HG02970 (cell line): ENCODE data around the gene MYO3A.

Experiments
- ATAC-seq: cut with Tn5 transposase; IDR thresholded peaks from one replicate; pipeline ENCODE4 v1.9.1; 2021; ENCODE audit warnings: mild to moderate bottlenecking, moderate library complexity, moderate number of reproducible peaks; ENCODE audit not compliant: unreplicated experiment, low FRiP score

MYO3A gene

DNA sequence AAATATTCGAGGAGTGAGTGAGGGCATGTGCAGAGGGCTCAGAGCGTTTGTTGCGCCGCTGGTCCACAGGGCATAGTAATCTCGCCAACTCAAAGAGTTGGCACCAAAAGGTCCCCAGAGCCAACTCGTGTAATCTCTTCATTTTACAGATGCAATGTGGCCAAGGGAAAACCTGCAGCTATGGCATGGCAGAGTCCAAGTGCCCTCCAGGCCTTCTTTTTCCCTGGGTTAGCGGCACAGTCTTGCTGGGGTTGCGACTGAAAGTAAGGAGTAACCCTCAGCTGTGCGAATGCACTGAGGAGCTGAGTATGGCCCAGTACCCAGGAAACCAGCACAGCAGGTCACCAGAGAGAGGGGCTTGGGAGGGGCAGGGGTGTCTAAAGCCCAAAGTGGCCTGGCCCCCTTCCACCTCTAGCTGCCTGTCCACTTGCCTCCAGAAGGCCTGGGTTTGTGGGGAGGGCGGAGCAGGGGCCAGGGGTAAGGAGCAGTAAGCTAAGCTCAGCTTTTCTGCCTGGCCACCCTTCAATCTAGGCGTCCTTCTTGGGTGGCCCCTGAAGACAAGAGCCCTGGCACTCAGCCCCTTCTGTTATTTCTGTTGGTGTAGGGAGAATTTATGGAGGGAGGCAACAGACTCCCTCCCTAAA, 279.2 kb downstream of the MYO3A start:
- no peak for ATAC-seq

DNA sequence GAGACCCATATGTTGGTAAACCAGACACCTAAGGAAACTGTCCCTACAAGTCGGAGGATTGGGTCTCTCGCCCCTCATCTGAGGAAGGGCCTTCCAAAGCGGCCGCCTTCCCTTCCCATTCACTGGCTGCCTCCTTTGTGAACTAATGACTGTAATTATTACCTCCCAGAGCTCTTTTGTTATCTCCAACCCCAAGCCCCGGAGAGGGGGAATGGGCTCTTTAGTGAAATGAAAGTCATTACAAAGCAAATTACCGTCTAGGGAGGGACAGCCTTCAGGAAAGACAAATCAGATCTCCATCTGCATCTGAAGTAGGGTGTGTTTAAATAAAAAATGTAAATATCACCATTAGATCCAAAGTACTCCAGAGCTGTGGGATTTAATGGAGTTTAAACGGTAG, 280.0 kb downstream of the MYO3A start:
- ATAC-seq, result no peak

- no peak for ATAC-seq
These were observed 280.7 kb downstream of the MYO3A start for GRCh38 chr10:26214551-26215395.

- ATAC-seq, result no peak
These were observed 281.4 kb downstream of the MYO3A start for GRCh38 chr10:26215396-26215934.

DNA sequence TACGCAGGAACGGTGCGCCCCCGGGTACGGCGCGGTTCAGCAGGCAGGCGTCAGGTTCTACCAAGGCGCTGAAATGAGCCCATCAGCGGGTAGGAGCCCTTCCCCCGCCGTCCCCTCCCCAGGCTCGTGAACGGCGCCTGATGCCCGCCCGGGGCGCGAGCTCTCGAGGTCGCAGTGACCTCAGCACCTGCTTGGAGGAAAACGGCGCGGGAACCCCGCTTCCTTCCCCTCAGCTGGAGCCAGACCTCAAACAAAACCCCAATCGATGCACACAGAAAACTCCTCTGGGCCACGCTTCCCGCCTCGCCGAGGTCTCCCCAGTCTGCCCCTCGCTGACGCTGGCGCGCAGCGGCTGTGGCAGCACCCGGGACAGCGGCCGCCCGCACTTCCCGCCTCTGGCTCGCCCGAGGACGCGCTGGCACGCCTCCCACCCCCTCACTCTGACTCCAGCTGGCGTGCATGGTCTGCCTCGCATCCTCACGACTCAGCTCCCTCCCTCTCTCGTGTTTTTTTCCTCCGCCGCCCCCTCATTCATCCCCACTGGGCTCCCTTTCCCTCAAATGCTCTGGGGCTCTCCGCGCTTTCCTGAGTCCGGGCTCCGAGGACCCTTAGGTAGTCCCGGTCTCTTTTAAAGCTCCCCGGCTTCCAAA, 282.0 kb downstream of the MYO3A start:
- no peak for ATAC-seq

DNA sequence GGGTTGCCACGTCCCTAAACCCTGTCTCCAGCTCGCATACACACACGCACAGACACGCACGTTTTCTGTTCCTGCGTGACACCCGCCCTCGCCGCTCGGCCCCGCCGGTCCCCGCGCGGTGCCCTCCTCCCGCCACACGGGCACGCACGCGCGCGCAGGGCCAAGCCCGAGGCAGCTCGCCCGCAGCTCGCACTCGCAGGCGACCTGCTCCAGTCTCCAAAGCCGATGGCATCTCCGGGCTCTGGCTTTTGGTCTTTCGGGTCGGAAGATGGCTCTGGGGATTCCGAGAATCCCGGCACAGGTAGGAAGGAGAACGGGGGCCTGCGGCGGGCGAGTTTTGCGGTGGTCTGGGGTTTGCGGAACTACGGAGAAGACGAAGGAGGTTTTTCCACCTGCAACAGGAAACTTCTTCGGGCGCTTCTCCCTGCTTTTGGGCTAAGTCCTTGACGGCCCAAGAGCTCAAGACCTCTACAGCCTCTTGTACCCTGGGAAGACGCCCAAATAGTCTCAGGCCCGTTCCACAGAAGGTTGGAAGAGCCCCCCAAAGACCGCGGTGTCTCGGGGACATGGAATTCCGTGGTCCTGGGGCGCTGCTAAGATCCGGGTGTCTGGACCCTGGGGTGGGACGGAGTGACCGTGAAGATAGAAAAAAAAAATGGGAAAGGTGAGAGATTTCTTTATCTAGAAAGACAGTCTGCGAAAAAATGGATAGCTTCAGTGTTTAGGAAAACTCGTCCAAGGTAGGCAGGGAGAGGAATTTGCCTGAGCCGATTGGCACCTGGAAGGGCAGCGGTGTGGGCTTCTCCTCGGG, 282.8 kb downstream of the MYO3A start, which contains the start of gene GAD2:
GAD2 (plus strand) TSS at position 190 of the 811 bp plus-strand sequence; CDS start at position 226, 36 bp downstream.
- no peak for ATAC-seq

DNA sequence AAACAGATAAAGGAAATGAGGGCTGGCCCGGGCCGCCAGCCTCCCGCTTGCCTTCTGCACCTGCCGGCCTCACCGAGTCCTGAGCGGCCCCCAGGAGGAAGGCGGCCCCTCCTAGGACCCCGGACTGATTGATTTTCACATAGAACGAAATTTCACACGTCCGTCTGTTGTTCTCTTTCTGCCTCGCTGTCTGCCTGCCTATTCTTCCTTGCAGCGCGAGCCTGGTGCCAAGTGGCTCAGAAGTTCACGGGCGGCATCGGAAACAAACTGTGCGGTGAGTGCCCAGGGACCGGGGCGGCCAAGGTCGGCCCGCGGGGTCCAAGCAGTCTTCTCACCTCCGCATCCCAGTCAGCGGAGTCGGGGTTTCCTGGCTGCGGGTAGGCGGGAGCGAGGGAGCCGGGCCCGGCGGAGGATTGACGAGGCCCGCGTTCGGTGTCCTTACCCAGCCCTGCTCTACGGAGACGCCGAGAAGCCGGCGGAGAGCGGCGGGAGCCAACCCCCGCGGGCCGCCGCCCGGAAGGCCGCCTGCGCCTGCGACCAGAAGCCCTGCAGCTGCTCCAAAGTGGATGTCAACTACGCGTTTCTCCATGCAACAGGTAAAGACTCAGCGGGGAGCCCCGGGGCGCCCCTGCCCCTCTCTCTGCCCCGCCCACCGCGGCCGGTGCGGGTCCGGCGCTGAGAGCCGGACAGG, 283.5 kb downstream of the MYO3A start:
- ATAC-seq, result no peak

DNA sequence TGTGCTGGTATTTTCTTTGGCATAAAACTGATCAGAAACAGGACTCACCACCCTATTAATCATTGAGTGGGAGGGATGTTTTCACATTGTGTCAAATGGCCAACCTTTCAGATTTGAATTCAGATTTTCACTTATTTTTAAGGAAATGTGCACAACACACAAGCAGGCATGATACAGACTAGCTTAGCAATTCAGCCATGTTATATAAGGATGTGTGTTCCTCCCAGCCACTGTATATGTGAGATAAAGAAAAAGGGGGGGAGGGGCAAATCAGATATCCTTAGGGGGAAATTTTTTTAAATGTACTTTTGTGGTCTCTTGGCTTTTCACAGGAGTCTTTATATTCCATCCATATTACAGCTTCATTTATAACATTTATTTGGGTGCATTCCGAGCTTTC, 285.6 kb downstream of the MYO3A start:
- no peak for ATAC-seq

DNA sequence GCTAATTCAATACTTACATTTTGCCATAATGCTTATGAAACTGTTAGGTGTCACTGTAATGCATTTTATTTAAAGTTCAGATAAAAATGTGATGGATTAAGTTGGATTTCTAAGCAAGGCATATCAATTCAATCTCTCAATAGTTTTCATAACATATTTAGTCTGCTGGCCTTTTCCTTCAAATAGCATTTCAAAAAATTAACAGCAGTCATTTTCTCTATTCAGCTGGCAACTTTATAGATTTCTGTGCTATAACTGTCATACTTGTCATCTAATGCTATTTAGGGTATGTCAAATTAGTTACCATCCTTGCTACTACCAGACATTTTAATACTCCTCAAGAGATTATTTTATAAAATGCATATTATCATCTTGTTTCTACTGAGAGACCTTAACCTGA, 286.9 kb downstream of the MYO3A start:
- ATAC-seq, result no peak

GRCh38 chr10:26221541-26221940, 287.5 kb downstream of the MYO3A start:
- no peak for ATAC-seq

DNA sequence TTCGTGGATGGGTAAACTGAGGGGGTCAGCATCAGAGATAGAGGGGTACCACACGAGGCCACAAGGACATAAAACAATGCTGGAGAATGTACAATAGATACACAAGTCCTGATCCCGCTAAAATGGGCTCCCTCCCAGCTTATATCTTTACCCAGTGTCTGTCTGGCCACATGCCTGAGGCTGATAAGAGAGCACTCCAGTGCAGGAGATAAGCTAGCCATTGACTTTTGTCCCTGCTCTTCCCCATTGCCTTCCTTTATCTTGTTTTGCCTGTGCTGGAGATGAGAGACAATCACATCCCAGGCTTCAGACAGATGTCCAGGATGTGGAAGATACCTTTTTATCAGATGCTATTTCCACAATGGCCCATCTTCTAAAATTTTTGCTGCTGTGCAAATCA, 288.5 kb downstream of the MYO3A start:
- no peak for ATAC-seq

DNA sequence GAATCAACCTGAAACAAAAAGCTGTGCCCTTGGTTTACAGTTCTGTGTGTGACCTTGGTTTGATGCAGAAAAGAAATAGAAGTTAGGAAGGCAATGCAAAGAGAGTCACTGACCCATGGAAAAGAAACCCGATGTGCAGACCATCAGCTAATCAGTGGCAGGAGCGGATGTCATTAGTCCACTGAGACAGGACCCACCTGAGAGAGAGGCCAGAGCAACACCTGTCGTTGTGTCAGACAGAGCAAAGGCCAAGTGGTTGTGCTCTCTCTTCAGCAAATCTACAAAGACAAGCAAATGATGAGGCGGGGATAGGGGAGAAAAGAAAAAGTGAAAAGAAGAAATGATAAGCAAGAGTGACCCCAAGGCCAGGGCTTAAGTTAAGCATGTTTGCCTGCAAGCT, 291.3 kb downstream of the MYO3A start:
- ATAC-seq, result no peak

- no peak for ATAC-seq
These were observed 293.8 kb downstream of the MYO3A start for GRCh38 chr10:26227786-26228185.

DNA sequence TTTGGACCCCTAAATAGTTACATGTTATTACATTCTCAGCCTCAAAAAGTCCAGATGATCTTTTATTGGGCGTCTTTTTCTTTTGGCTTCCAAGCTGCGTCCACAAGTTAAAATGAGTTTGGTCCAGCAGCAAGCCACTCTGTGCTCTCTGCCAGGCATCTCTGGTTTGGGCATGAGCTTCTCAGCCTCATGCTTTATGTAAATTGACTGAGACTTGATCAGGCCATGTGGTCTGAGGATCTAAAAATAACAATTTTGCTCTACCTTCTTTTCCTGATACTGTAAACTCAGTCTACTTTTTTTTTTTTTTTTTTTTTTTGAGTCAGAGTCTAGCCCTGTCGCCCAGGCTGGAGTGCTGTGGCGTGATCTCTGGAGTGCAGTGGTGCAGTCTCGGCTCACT, 298.1 kb downstream of the MYO3A start:
- no peak for ATAC-seq

GRCh38 chr10:26235761-26236160, 301.7 kb downstream of the MYO3A start:
- no peak for ATAC-seq

DNA sequence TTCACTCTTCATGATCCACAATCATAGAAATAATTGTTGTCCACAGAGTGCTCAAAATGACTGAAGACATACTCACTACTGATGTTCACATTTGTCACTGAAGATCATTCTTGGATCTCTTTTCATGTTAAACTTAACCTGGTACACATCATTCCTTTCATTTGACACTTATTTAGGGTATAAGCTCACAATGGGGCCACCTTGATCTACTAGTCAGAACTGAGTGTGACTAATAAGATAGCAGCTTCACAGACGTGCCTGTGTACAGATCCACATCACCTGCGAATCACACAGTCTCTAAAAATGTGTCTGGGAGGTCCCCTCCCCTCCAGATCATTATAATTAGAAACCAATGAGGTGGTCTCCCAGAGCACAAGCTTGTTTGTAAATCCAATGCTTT, 304.3 kb downstream of the MYO3A start:
- ATAC-seq, result no peak

- ATAC-seq, result no peak
These were observed 308.8 kb downstream of the MYO3A start for GRCh38 chr10:26242706-26243350.

DNA sequence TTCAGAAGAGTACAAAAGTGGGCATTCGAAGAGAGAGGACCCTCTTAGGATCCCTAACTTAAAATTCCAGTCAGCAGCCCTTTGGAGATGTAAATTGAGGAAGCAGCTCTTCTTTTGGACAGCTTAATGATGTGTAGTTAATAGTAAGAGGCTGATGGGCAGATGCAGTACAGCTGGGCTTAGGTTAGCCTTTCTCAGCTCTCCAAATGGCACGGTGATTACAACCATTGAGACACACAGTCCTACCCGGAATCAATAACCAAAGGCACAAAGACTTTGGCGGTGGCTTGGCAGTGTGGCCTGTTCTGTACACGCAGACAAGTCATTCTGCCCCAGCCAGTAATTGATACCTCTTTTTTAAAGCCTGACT, 309.3 kb downstream of the MYO3A start:
- no peak for ATAC-seq

DNA sequence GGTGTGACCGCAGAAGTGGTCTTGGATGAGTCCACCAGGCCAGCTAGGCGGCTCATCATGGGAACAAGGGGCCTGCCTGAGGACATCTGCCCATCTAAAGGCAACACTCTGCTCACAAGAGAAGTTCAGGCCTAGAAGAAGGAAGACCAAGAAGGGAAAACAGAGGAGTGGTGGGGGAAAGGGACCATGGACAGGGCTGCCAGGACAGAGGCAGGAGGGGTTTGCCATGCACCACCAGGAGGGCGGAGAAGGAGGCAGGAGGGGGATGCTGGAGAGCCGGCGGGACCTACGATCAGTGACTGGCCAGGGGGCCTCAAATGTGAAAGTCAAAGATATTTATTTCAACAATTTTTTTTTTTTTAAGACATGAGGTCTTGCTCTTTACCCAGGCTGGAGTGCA, 315.7 kb downstream of the MYO3A start:
- ATAC-seq, result no peak
